ENCODE data around the gene LDAH.
"Not testable (repeated sequence)": the region's sequence is repeated elsewhere in the genome, so short reads cannot be mapped to it uniquely, and the experiment has no call there.

Gene LDAH

DNA sequence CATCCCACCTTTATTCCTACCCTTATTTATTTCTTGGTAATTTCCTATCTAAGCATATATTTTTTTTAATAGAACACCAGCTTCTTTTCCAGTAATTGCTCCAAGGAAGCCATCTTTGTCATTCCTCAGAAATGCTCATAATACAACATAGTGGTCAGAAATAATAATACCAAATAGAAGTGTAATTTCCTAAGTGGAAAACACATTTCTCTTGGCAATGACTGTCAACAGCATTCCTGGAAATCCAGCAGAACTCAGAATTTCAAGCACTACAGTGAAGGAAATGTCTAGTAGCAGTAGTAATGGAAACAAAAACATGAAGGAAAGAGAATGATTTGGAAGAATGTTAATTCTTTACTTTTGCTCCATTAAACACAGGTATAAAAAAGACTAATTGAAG, 99.4 kb downstream of the LDAH start:
- no peak for DNase-seq (ENCODE audit: low spot score)

GRCh38 chr2:20722592-20723240, 100.2 kb downstream of the LDAH start:
- DNase-seq (ENCODE audit: low spot score), result no peak

GRCh38 chr2:20717641-20718040, 105.3 kb downstream of the LDAH start:
- no peak for DNase-seq (ENCODE audit: low spot score)

DNA sequence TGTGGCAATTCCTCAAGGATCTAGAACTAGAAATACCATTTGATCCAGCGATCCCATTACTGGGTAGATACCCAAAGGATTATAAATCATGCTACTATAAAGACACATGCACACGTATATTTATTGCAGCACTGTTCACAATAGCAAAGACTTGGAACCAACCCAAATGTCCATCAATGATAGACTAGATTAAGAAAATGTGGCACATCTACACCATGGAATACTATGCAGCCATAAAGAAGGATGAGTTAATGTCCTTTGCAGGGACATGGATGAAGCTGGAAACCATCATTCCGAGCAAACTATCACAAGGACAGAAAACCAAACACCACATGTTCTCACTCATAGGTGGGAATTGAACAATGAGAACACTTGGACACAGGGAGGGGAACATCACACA, 106.7 kb downstream of the LDAH start:
- DNase-seq (ENCODE audit: low spot score), result not testable (repeated sequence)

DNA sequence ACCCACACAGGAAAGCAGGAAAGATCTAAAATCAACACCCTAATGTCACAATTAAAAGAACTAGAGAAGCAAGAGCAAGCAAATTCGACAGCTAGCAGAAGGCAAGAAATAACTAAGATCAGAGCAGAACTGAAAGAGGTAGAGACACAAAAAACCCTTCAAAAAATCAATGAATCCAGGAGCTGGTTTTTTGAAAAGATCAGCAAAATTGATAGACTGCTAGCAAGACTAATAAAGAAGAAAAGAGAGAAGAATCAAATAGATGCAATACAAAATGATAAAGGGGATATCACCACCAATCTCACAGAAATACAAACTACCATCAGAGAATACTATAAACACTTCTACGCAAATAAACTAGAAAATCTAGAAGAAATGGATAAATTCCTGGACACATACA, 108.5 kb downstream of the LDAH start:
- DNase-seq (ENCODE audit: low spot score), result not testable (repeated sequence)

DNA sequence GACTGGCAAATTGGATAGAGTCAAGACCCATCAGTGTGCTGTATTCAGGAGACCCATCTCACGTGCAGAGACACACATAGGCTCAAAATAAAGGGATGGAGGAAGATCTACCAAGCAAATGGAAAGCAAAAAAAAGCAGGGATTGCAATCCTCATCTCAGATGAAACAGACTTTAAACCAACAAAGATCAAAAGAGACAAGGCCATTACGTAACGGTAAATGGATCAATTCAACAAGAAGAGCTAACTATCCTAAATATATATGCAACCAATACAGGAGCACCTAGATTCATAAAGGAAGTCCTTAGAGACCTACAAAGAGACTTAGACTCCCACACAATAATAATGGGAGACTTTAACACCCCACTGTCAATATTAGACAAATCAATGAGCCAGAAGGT, 109.3 kb downstream of the LDAH start:
- DNase-seq (ENCODE audit: low spot score), result not testable (repeated sequence)

DNA sequence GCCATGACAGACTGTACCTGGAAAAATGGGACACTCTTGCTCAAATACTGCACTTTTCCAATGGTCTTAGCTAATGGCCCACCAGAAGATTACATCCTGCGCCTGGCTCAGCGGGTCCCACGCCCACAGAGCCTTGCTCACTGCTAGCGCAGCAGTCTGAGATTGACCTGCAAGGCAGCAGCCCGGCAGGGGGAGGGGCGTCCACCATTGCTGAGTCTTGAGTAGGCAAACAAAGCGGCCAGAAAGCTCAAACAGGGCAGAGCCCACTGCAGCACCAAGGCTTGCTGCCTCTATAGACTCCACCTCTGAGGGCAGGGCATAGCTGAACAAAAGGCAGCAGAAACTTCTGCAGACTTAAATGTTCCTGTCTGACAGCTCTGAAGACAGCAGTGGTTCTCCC, 111.3 kb downstream of the LDAH start:
- DNase-seq (ENCODE audit: low spot score), result not testable (repeated sequence)

DNA sequence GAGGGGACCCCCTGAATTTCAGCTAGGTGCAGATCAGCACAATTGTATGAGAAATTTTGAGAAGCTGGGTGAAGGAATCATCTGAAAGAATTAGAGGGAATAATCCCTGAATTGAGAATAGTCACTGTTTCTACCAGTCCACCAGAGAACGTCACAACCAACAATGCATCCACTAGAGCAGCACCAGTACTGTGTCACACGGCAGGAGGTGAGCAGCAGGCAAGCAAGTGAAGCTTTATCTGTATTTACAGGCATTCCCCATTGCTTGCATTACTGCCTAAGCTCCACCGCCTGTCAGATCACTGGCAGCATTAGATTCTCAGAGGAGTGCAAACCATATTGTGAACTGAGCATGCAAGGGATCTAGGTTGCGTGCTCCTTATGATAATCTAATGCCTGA, 115.3 kb downstream of the LDAH start:
- DNase-seq (ENCODE audit: low spot score), result no peak

- DNase-seq (ENCODE audit: low spot score), result no peak
These were observed 116.1 kb downstream of the LDAH start for GRCh38 chr2:20706786-20707185.

DNA sequence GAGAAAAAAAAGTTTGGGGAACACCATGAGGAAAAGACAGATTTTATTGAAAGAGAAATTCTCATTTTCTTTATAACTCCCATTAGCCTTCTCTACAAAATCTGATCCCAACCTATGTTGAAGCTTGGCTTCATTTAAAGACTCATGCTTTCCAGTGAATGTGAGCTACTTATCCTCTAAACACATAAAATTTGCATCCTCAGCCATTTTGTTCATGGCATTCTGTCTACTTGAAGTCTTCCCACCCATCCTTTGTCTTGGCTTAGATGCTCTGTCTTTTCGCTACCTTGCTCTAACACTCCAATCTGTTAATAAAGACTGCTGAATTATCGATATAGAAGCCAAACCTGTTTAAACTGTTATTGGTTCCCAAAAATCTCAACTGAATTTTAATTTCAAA, 116.7 kb downstream of the LDAH start:
- DNase-seq (ENCODE audit: low spot score), result no peak

- DNase-seq (ENCODE audit: low spot score), result no peak
These were observed 118.0 kb downstream of the LDAH start for GRCh38 chr2:20704886-20705285.

DNA sequence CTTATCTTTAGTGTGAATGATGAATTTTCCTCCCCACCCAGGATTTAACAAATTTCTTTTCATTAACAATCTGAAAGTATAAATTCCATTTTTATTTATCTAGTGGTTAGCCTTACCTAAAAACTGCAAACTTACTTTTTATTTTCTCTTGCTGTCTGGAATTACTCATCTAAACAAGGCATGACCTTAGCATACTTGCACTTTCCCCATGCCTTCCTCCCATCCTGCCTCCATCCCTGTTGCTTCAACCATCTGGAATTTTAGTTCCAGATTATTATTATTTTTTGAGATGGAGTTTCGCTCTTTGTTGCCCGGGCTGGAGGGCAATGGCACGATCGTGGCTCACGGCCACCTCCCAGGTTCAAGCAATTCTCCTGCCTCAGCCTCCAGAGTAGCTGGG, 120.3 kb downstream of the LDAH start:
- DNase-seq (ENCODE audit: low spot score), result no peak

DNA sequence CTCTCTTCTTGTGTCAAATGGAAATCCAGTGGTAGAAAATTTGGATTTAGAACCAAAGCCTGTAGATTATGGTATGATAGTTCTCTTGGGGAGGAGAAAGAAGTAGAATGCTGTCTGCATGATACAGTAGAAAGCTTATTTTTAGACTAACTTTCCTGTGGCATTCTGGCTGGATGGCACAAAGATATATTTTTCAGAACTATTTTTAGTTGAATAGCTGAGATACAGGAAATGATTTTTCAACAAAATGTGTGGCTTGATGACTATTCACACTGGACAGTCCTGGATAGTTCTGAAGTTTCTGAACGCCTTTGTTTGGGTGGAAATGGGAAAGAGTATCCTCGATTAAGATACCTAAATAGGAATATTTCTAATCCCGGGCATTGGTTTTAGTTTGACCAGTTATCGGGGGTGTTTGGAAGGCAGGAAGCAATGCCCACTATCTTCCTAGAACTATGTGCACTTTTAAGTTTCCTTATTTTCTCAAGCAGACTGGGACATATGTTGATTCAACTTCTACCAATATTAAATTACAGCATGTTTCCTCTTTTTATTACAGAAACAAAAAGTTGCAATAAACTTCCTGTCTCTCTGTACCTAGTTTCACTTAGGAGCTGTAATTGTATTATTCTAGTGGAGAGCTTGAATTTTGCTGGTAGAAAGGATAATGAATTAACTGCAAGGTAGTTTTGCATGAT, 123.8 kb downstream of the LDAH start:
- no peak for DNase-seq (ENCODE audit: low spot score)

DNA sequence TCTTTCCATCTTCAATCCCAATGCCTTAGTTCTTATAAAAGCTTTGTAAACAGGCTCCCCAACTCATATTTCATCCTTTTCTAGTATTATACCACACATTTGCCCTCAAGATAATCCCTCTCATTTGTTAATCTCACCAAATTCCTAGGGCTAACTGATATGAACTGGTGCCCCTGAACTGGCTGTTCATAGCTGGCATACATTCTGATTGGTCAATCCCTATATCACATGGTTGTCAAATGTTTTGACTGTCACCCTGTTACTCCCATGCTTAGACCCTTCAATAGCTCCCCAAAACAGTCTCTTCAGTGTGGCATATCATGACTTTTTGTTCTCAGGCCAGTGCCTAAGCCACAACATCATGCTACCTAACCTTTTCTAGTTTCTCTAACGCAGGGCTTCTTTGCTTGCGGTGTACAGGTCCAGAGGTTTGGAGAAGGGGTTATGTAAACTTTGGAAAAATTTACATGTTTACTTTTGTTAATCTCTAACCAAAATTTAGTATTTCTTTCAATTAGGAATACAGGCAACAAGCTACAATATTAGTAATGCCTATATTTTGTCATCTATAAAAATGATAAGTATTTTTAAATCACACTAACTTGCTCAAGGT, 125.5 kb downstream of the LDAH start:
- DNase-seq (ENCODE audit: low spot score), result no peak

DNA sequence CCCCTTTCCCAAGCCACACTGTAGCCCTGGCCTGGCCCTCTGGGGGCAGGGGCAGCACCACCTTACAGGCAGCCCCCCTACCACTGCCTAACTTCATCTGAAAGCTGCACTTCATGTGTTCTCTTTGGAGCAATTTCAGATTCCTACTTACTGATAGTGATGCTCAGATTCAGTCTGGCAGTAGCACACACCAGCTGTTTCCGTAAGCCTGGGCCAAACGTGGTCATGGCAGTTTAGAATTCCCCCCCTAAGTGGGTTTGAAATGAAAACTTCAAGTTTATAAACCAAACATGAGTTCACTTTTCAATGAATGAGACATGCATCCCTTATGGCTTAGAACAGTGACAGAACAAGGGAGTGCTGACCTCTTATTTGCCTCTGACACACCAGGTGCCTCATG, 126.5 kb downstream of the LDAH start:
- no peak for DNase-seq (ENCODE audit: low spot score)

DNA sequence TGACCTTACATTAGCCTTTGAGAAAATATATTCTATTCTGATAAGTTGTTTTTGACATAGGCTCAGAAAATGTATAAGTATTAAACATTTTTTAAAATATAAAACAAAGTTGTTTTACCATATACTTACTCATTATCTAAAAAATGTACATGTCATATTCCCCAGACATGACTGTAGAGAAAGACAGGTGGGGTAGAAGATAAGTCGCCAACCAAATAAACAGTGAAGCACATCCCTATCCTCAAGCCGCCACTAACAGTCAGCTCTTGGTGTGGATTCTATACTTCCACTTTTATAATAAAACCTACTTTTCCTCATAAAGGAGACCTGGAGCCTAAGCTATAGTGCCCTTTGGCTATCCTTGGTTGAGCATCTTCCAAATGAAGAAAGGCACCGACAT, 129.6 kb downstream of the LDAH start:
- no peak for DNase-seq (ENCODE audit: low spot score)

DNA sequence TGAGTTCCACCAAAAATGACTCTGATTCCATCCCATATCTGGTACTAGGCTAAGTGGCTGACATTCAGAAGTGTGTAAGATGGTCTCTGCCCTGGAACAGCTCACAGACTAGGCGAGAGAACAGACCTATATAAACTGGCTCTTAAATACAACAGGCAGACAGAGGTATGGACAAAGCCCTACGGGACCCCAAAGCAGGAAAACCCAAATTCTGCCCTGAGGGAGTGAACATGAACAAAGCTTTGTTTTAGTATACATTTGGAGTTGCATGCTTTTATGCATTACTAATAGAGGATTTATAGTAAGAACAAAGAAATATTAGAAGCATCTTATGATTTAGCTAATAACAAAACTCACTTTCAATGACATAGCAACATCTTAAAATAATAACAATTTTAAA, 130.8 kb downstream of the LDAH start:
- DNase-seq (ENCODE audit: low spot score), result no peak

DNA sequence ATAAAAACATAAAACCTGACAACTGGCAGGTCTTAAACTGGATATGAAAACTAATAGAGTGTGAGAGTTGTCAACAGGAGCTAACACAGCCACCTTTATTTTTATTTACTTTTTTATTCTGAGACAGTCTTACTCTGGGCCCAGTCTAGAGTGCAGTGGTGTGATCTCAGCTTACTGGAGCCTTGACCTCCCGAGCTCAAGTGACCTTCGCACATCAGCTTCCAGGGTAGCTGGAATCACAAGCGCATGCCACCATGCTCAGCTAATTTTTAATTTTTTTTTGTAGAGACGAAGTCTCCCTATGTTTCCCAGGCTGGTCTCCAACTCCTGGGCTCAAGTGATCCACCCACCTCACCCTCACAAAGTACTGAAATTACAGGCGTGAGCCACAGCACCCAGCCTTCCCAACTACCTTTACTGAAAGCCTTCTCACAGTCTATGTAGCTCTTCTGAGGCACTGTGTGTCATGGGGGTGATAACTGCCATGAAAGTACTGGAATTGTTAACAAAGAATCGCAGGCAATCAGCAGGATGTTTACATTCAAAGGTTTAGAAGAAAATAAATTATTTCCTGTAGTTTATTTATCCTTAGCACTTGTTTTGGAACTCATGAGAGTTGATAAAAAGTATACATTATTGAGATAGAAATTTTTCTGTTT, 131.7 kb downstream of the LDAH start:
- DNase-seq (ENCODE audit: low spot score), result no peak

DNA sequence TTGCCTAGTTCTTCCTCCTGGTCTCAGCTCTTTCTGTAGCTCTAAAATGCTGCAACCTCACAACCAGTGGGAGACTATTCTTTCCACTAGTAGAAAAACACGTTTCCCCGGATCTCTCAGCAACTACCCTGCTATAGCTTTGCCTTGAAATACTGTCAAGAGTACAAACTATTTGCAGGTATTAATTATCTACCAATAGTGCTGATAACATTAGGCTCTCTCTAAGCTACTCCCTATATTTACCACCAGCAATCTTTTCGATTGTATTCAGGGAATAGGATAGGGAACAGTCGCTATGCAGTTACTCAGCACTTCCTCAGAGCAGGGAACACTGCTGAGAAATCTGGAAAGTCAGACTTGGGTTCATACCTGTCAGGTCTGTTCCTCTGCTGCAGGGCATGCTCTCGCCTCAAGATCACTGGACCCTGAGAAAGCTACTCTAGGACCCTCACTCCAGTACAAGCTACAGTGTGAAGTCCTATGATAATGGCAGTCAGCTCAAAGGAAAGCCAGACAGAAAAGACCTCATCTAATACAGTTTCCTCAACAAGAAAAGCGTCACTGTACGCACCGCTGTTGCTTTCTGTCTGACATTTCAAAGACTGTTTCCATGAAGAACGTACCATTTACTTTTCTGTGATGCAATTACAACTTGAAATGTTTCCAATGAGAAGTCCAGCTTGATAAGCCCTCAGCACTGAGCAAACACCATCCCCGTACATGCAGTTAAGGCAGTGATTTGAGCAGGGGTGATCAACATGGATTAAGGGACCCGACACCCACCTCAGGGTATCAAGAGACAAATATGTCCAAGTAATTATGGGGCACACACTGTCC, 133.3 kb downstream of the LDAH start:
- DNase-seq (ENCODE audit: low spot score), result no peak

GRCh38 chr2:20687260-20687832, 135.6 kb downstream of the LDAH start:
- no peak for DNase-seq (ENCODE audit: low spot score)

GRCh38 chr2:20684581-20685063, 138.3 kb downstream of the LDAH start:
- no peak for DNase-seq (ENCODE audit: low spot score)

Measured in LoVo (cell line).